OCI-LY1 (cell line): ENCODE data around the gene YWHAQ.
A peak's percentile ranks its signal among the peaks of the same experiment; 100 is the strongest.

Experiments
- H2AFZ ChIP-seq: fragments of 200-600 bp; sonication (generic), shearing (Covaris generic); 2 replicates; pipeline ENCODE4 v1.6.0; 2014; ENCODE audit warnings: antibody characterized with exemption, mild to moderate bottlenecking, low read length
- H3F3A ChIP-seq: fragments of 200-600 bp; sonication (generic), shearing (Covaris generic); 2 replicates; pipeline ENCODE4 v1.6.0; 2014; ENCODE audit warnings: mild to moderate bottlenecking, antibody characterized with exemption, low read length, moderate library complexity; ENCODE audit not compliant: insufficient read depth
- H3K27ac ChIP-seq: fragments of 200-600 bp; sonication (generic); 2 replicates; pipeline ENCODE4 v1.5.1; 2014; ENCODE audit warnings: low read length, mixed run types, mild to moderate bottlenecking, low read depth; ENCODE audit not compliant: poor library complexity, severe bottlenecking
- H3K27me3 ChIP-seq: fragments of 200-600 bp; sonication (generic); 2 replicates; pipeline ENCODE4 v1.6.0; 2014; ENCODE audit warnings: antibody characterized with exemption, mild to moderate bottlenecking, low read length, moderate library complexity; ENCODE audit not compliant: insufficient read depth
- H3K36me3 ChIP-seq: fragments of 200-600 bp; sonication (generic); 2 replicates; pipeline ENCODE4 v1.6.1; 2014; ENCODE audit warnings: mild to moderate bottlenecking, antibody characterized with exemption, low read length, moderate library complexity, mixed read lengths; ENCODE audit not compliant: insufficient read depth
- H3K4me1 ChIP-seq: fragments of 200-600 bp; sonication (generic); 2 replicates; pipeline ENCODE4 v1.5.1; 2014; ENCODE audit warnings: mild to moderate bottlenecking, low read length, moderate library complexity; ENCODE audit not compliant: insufficient read depth, severe bottlenecking
- H3K4me2 ChIP-seq: fragments of 200-600 bp; sonication (generic), shearing (Covaris generic); 2 replicates; pipeline ENCODE4 v1.6.1; 2014; ENCODE audit warnings: low read length
- H3K4me3 ChIP-seq: fragments of 200-600 bp; sonication (generic); 2 replicates; pipeline ENCODE4 v1.5.1; 2014; ENCODE audit warnings: low read length, low read depth, mild to moderate bottlenecking, mixed read lengths; ENCODE audit not compliant: poor library complexity, severe bottlenecking
- H3K79me2 ChIP-seq: fragments of 200-600 bp; shearing (Covaris generic); 2 replicates; pipeline ENCODE4 v1.6.1; 2016; ENCODE audit warnings: mixed run types, low read length, mixed read lengths; ENCODE audit not compliant: insufficient read depth
- H3K9ac ChIP-seq: fragments of 200-600 bp; sonication (generic), shearing (Covaris generic); 2 replicates; pipeline ENCODE4 v1.6.1; 2014; ENCODE audit warnings: mild to moderate bottlenecking, low read length, mixed read lengths
- H3K9me2 ChIP-seq: fragments of 200-600 bp; sonication (generic), shearing (Covaris generic); 2 replicates; pipeline ENCODE4 v1.6.1; 2014; ENCODE audit warnings: low read depth, mild to moderate bottlenecking, low read length, mixed read lengths
- H3K9me3 ChIP-seq: fragments of 200-600 bp; shearing (Covaris generic); 2 replicates; pipeline ENCODE4 v1.6.1; 2014; ENCODE audit warnings: low read length, mixed read lengths
- H4K20me1 ChIP-seq: fragments of 200-600 bp; sonication (generic), shearing (Covaris generic); 2 replicates; pipeline ENCODE4 v1.6.0; 2016; ENCODE audit warnings: mild to moderate bottlenecking, low read length; ENCODE audit not compliant: insufficient read depth
- CTCF ChIP-seq: fragments of 200-600 bp; sonication (generic), shearing (Covaris generic); IDR thresholded peaks from 2 replicates; pipeline ENCODE4 v1.5.1; 2017; ENCODE audit warnings: mild to moderate bottlenecking, antibody characterized with exemption, low read length, moderate library complexity, mixed read lengths
- EZH2 ChIP-seq: fragments of 200-600 bp; sonication (generic), shearing (Covaris generic); IDR thresholded peaks from 2 replicates; pipeline ENCODE4 v1.8.0; 2017; ENCODE audit warnings: borderline replicate concordance, mixed run types, mild to moderate bottlenecking, antibody characterized with exemption, low read length, moderate library complexity, mixed read lengths

The YWHAQ gene

DNA sequence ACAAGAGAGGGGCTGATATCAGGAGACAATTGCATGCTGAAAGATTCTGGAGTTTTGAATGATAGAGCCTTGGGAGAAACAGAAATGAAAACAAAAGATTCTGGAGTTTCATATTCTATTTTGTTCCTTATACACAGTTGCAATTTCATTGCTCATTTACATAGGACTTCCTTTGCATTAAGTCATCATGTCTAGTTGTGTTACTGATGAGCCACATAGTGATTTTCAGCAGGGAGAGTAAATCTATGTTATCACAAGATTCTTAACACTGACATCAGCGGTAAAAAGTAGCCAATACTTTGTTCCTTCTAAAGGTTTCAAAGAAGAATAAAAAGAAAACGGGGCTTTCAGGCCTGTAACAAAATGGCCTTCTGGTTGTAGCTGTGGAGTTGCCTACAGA lies 82.3 kb downstream of the YWHAQ start:
- Histone ChIP-seq H3K36me3 (no peaks in the 10 kb centered on the region; the same call in 1 of the 2 replicates), H3K4me1 (peaks cover 100% of the 10 kb centered on the region), H3K4me2 (peak overlapping the region; percentile 78), H3F3A (peaks cover 15% of the 10 kb centered on the region; the same call in 1 of the 2 replicates), H3K9ac (peak overlapping the region; percentile 70), H3K27ac (peak overlapping the region; percentile 97), H3K9me2 (no peaks in the 10 kb centered on the region), H3K9me3 (no peaks in the 10 kb centered on the region), H2AFZ (no peak overlapping the region), H3K4me3 (peak overlapping the region; percentile 92), H3K27me3 (no peaks in the 10 kb centered on the region), H4K20me1 (no peaks in the 10 kb centered on the region), H3K79me2 (peaks cover 55% of the 10 kb centered on the region)
- TF ChIP-seq EZH2, result no peak
- no peak for TF ChIP-seq CTCF

DNA sequence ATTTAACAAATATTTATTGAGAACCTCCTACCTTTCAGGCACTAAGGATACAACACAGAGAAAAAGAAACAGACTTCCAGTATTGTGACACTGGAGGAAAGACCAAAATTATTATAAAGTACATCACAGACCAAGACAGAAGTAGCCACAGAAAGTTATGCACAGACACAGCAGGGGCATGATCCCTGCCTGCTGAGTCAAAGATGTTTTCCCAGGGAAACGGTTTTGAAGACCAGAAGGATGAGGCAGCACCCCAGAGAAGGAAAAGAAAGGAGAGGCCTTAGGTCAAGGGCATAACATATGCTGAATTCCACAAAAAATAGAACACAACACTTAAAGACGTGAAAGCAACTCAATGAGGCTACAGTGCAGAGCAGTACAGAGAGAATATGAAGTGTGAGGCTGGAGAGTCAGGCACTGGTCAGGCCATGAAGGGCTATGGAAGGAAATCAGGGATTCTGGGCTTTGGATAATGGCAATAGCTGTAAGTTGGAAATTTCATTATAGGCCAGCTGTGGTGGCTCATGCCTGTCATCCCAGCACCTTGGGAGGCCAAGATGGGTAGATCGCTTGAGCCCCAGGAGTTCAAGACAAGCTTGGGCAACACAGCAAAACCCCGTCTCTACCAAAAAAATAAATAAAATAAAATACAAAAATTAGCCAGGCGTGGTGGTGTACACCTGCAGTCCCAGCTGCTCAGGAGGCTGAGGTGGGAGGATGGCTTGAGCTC lies 83.4 kb downstream of the YWHAQ start:
- Histone ChIP-seq H4K20me1 (no peaks in the 10 kb centered on the region), H3K9ac (peak overlapping the region; percentile 56), H3K4me1 (peaks cover 96% of the 10 kb centered on the region), H2AFZ (no peak overlapping the region), H3F3A (peaks cover 11% of the 10 kb centered on the region; the same call in 1 of the 2 replicates), H3K9me3 (no peaks in the 10 kb centered on the region), H3K4me2 (peak overlapping the region; percentile 78; the same call in 1 of the 2 replicates), H3K27me3 (no peaks in the 10 kb centered on the region), H3K9me2 (no peaks in the 10 kb centered on the region), H3K79me2 (peaks cover 56% of the 10 kb centered on the region), H3K27ac (peak overlapping the region; percentile 97), H3K36me3 (peaks cover 6% of the 10 kb centered on the region; the same call in 1 of the 2 replicates), H3K4me3 (no peak overlapping the region)
- TF ChIP-seq CTCF (no peak), EZH2 (no peak)

GRCh38 chr2:9545502-9545901 lies 85.3 kb downstream of the YWHAQ start:
- H3K4me2 ChIP-seq, result peak overlapping the region; percentile 85
- H3F3A ChIP-seq, result peaks cover 4% of the 10 kb centered on the region; the same call in 1 of the 2 replicates
- peak overlapping the region; percentile 47 for H3K4me3 ChIP-seq

More at GRCh38 chr2:9545502-9545901, 85.3 kb downstream of the YWHAQ start:
- H3K9ac ChIP-seq, result peak overlapping the region; percentile 54
- no peaks in the 10 kb centered on the region for H3K9me3 ChIP-seq
- H3K79me2 ChIP-seq, result peaks cover 54% of the 10 kb centered on the region
- no peak overlapping the region for H2AFZ ChIP-seq
- no peaks in the 10 kb centered on the region for H3K9me2 ChIP-seq
- H3K27ac ChIP-seq, result peak overlapping the region; percentile 97
- H3K4me1 ChIP-seq, result peaks cover 96% of the 10 kb centered on the region
- TF ChIP-seq CTCF (no peak), EZH2 (no peak)
- H4K20me1 ChIP-seq, result no peaks in the 10 kb centered on the region
- H3K36me3 ChIP-seq, result peaks cover 22% of the 10 kb centered on the region
- H3K27me3 ChIP-seq, result no peaks in the 10 kb centered on the region
